ENCODE data around the gene CSNK2A3.

- no peak for TF ChIP-seq POLR2AphosphoS5 (IDR thresholded peaks at IDR 0.05; ENCODE audit: low read depth, low read length)
- no peak for TF ChIP-seq SIN3A (IDR thresholded peaks at IDR 0.05; ENCODE audit: borderline replicate concordance, insufficient read depth, low read length)
- no peak for TF ChIP-seq REST (IDR thresholded peaks at IDR 0.05; ENCODE audit: insufficient read depth in 1 of 2, low read depth in 2 of 2, low read length in 2 of 2)
Observed at GRCh38 chr11:11324090-11324489, 29.0 kb downstream of the CSNK2A3 start.
